Tibial nerve (tissue), 4 donors: ENCODE data around the gene HOXC10.

Experiments
- EP300 ChIP-seq, 2 donors: sonication (generic); formaldehyde crosslinking; IDR thresholded peaks; one replicate each; pipeline ENCODE4 v1.6.1; 2017; ENCODE audit warnings: antibody characterized with exemption in 2 of 2, mild to moderate bottlenecking in 1 of 2
- POLR2A ChIP-seq, 2 donors: fragments of 450-650 bp; IDR thresholded peaks; one replicate each; pipeline ENCODE4 v1.6.1; 2017; ENCODE audit warnings: antibody characterized with exemption in 2 of 2, mild to moderate bottlenecking in 2 of 2, moderate library complexity in 2 of 2
- TF ChIP-seq, protein P1 (sequence below), 5 experiments: fragments of 200-600 bp in 3 of 5; fragments of 450-650 bp in 2 of 5; sonication (generic) in 3 of 5; IDR thresholded peaks; one replicate each; pipeline ENCODE4 v1.5.1; 2016 to 2019; ENCODE audit warnings: antibody characterized with exemption in 5 of 5, mild to moderate bottlenecking in 3 of 5, moderate library complexity in 2 of 5

DNA sequence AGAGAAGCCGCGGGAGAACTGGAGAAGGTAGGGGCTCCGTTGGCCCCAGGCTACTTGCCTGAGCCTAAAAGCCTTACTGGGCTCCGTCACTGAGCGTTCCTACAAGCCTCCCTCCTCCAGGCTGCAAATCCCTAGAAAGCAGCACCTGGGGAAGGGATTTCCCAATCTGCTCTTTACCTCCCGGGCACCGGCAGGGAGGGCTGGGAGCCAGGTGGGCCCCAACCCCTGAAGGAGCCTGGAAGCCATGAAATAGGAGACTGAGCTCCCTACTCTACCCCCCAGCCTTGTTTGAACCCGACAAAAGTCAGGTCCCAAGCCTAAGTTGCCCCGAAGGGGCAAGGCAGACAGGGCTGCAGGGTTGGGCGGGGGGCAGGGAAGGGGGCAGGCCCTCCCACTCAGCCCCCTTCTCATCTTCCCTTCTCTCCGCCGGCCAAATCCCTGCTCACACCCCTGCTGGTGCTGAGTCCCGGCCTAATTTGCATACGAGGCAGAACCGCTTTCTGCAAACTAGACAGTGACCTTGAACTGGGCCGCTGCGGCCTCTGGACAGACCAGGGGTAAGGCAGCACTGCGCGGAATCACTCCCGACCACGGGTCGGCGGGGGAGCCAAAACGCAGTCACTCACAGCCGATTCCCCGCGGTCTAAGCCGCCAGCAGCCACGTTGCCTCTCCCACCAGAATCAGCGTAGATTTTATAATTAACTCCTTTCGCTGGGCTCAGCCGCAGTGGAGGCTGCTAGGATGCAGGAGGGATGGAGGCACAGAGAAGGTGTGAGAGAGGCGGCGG lies 34.0 kb upstream of the HOXC10 start:
- TF ChIP-seq POLR2A (IDR thresholded peaks at IDR 0.05) (no peak), EP300 (IDR thresholded peaks at IDR 0.05) (no peak)
- TF ChIP-seq, protein P1, sequence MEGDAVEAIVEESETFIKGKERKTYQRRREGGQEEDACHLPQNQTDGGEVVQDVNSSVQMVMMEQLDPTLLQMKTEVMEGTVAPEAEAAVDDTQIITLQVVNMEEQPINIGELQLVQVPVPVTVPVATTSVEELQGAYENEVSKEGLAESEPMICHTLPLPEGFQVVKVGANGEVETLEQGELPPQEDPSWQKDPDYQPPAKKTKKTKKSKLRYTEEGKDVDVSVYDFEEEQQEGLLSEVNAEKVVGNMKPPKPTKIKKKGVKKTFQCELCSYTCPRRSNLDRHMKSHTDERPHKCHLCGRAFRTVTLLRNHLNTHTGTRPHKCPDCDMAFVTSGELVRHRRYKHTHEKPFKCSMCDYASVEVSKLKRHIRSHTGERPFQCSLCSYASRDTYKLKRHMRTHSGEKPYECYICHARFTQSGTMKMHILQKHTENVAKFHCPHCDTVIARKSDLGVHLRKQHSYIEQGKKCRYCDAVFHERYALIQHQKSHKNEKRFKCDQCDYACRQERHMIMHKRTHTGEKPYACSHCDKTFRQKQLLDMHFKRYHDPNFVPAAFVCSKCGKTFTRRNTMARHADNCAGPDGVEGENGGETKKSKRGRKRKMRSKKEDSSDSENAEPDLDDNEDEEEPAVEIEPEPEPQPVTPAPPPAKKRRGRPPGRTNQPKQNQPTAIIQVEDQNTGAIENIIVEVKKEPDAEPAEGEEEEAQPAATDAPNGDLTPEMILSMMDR (IDR thresholded peaks at IDR 0.05): no peak
